HepG2 (cell line): ENCODE data around the gene HNF1B. TPM values are rescaled to one million over a fixed set of nuclear protein-coding genes. Genes with fewer than 3 reads are reported as not detected.

Source experiments
- ARNT2 ChIP-seq: sonication (generic); formaldehyde crosslinking; IDR thresholded peaks from 2 replicates; pipeline ENCODE4 v1.8.0; 2022; ENCODE audit warnings: mild to moderate bottlenecking, low read depth, missing genetic modification reagents, moderate library complexity
- CBX5 ChIP-seq: sonication (generic); formaldehyde crosslinking; IDR thresholded peaks from 2 replicates; pipeline ENCODE4 v1.4.0; 2020; ENCODE audit warnings: missing genetic modification reagents, borderline replicate concordance
- HMG20A ChIP-seq: IDR thresholded peaks from 2 replicates; pipeline ENCODE4 v1.6.1; 2016; ENCODE audit warnings: borderline replicate concordance
- PITX1 ChIP-seq: sonication (generic); formaldehyde crosslinking; IDR thresholded peaks from 2 replicates; pipeline ENCODE4 v1.5.1; 2020; ENCODE audit warnings: mild to moderate bottlenecking, missing genetic modification reagents
- RBFOX2 ChIP-seq: fragments of 200-400 bp; formaldehyde crosslinking; IDR thresholded peaks from 2 replicates; pipeline ENCODE4 v1.6.1; 2017; ENCODE audit warnings: low read depth, mild to moderate bottlenecking, low read length
- SOX6 ChIP-seq, 2 experiments: fragments of 450-650 bp in 1 of 2; sonication (generic) in 1 of 2; formaldehyde crosslinking in 1 of 2; IDR thresholded peaks; 2 replicates each; pipeline versions ENCODE4 v1.4.0 to v1.6.1; 2017 to 2020; ENCODE audit warnings: antibody characterized with exemption in 1 of 2, mild to moderate bottlenecking in 1 of 2, missing genetic modification reagents in 1 of 2
- ZNF224 ChIP-seq: sonication (generic); formaldehyde crosslinking; IDR thresholded peaks from 2 replicates; pipeline ENCODE4 v1.5.0; 2020; ENCODE audit warnings: mild to moderate bottlenecking, missing genetic modification reagents
- ZNF317 ChIP-seq: sonication (generic); formaldehyde crosslinking; IDR thresholded peaks from 2 replicates; pipeline ENCODE4 v1.5.0; 2020; ENCODE audit warnings: mild to moderate bottlenecking, missing genetic modification reagents
- polyA plus RNA-seq, 8 experiments: library from polyadenylated mRNA; depleted of rRNA in 3 of 8; stranded (reverse) in 7 of 8; unstranded in 1 of 8; fragments of >200 nt; fragmentation: Illumina TruSeq in 4 of 8; extraction: Trizol in 4 of 8; gene quantifications; 2 replicates each; pipeline versions ENCODE4 v1.2.1 to v1.2.3, GENCODE V29; 2011 to 2016; ENCODE audit warnings: low read depth in 4 of 8, missing spikeins in 1 of 8, mixed read lengths in 1 of 8; ENCODE audit not compliant: insufficient read depth in 1 of 8
- total RNA-seq, 5 experiments: library from RNA; depleted of rRNA; stranded (reverse); fragments of >200 nt; fragmentation: Illumina TruSeq; extraction: Trizol; gene quantifications; 2 replicates each; pipeline ENCODE4 v1.2.3, GENCODE V29; 2016; ENCODE audit warnings: low read depth in 1 of 5
- TF ChIP-seq, protein P1 (sequence below): sonication (generic); formaldehyde crosslinking; IDR thresholded peaks from 2 replicates; pipeline ENCODE4 v1.4.0; 2020; ENCODE audit warnings: low read depth, missing genetic modification reagents
- TF ChIP-seq, protein P2 (sequence below): sonication (generic); formaldehyde crosslinking; IDR thresholded peaks from 2 replicates; pipeline ENCODE4 v1.5.1; 2020; ENCODE audit warnings: mild to moderate bottlenecking, missing genetic modification reagents, moderate library complexity
- TF ChIP-seq, protein P3 (sequence below): sonication (generic); formaldehyde crosslinking; IDR thresholded peaks from 2 replicates; pipeline ENCODE4; 2020; ENCODE audit warnings: missing genetic modification reagents, mild to moderate bottlenecking, borderline replicate concordance
- TF ChIP-seq, protein P4 (sequence below): IDR thresholded peaks from 2 replicates; pipeline ENCODE4 v1.6.1; 2016; ENCODE audit warnings: control low read depth
- TF ChIP-seq, protein P5 (sequence below): sonication (generic); formaldehyde crosslinking; IDR thresholded peaks from 2 replicates; pipeline ENCODE4 v1.4.0; 2020; ENCODE audit warnings: mild to moderate bottlenecking, missing genetic modification reagents

The HNF1B gene
- total and polyA plus RNA-seq, 2 of the 13 experiments (the other 11 are each of a cell fraction or from before 2014, with no cell fraction given), result 1.9 to 5.3 TPM

DNA sequence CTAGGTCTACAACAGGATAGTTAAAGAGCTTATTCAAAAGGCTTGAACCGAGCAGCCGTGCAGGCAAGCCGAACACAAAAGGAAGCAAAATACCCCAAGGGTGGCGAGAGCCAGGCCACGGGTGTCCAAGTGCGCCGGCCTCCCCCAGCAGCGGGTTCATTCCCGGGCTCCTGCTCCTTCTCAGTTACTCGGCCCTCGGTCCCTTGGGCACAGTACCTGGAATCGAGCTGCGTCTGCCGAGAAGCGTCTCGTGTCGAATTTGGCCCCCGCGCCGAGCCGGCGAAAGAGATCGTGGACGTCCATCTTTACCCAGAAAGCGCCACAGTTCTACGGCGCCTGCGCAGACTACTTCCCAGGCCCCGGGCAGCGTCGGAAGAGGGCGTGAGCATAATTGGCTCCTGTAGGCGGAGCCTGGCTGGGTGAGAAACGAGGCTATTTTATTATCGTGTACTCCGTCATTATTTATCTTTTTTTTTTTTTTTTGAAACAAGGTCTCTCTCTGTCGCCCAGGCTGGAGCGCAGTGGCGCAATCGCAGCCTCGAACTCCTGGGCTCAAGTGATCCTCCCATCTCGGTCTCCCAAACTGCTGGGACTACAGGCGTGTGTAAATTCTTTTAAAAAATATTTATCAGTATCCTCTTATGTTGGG is 101.6 kb downstream of the HNF1B start, which contains the start of gene DDX52 (continued):
- TF ChIP-seq, protein P1, sequence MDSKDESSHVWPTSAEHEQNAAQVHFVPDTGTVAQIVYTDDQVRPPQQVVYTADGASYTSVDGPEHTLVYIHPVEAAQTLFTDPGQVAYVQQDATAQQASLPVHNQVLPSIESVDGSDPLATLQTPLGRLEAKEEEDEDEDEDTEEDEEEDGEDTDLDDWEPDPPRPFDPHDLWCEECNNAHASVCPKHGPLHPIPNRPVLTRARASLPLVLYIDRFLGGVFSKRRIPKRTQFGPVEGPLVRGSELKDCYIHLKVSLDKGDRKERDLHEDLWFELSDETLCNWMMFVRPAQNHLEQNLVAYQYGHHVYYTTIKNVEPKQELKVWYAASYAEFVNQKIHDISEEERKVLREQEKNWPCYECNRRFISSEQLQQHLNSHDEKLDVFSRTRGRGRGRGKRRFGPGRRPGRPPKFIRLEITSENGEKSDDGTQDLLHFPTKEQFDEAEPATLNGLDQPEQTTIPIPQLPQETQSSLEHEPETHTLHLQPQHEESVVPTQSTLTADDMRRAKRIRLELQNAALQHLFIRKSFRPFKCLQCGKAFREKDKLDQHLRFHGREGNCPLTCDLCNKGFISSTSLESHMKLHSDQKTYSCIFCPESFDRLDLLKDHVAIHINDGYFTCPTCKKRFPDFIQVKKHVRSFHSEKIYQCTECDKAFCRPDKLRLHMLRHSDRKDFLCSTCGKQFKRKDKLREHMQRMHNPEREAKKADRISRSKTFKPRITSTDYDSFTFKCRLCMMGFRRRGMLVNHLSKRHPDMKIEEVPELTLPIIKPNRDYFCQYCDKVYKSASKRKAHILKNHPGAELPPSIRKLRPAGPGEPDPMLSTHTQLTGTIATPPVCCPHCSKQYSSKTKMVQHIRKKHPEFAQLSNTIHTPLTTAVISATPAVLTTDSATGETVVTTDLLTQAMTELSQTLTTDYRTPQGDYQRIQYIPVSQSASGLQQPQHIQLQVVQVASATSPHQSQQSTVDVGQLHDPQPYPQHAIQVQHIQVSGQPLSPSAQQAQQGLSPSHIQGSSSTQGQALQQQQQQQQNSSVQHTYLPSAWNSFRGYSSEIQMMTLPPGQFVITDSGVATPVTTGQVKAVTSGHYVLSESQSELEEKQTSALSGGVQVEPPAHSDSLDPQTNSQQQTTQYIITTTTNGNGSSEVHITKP (CRISPR knock-in tag), result no peak
- TF ChIP-seq PITX1 (CRISPR knock-in tag), result peak; percentile 29; the same call in 1 of the 2 replicates
- TF ChIP-seq, protein P2, sequence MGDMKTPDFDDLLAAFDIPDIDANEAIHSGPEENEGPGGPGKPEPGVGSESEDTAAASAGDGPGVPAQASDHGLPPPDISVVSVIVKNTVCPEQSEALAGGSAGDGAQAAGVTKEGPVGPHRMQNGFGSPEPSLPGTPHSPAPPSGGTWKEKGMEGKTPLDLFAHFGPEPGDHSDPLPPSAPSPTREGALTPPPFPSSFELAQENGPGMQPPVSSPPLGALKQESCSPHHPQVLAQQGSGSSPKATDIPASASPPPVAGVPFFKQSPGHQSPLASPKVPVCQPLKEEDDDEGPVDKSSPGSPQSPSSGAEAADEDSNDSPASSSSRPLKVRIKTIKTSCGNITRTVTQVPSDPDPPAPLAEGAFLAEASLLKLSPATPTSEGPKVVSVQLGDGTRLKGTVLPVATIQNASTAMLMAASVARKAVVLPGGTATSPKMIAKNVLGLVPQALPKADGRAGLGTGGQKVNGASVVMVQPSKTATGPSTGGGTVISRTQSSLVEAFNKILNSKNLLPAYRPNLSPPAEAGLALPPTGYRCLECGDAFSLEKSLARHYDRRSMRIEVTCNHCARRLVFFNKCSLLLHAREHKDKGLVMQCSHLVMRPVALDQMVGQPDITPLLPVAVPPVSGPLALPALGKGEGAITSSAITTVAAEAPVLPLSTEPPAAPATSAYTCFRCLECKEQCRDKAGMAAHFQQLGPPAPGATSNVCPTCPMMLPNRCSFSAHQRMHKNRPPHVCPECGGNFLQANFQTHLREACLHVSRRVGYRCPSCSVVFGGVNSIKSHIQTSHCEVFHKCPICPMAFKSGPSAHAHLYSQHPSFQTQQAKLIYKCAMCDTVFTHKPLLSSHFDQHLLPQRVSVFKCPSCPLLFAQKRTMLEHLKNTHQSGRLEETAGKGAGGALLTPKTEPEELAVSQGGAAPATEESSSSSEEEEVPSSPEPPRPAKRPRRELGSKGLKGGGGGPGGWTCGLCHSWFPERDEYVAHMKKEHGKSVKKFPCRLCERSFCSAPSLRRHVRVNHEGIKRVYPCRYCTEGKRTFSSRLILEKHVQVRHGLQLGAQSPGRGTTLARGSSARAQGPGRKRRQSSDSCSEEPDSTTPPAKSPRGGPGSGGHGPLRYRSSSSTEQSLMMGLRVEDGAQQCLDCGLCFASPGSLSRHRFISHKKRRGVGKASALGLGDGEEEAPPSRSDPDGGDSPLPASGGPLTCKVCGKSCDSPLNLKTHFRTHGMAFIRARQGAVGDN (CRISPR knock-in tag), result peak; percentile 85
- TF ChIP-seq, protein P3, sequence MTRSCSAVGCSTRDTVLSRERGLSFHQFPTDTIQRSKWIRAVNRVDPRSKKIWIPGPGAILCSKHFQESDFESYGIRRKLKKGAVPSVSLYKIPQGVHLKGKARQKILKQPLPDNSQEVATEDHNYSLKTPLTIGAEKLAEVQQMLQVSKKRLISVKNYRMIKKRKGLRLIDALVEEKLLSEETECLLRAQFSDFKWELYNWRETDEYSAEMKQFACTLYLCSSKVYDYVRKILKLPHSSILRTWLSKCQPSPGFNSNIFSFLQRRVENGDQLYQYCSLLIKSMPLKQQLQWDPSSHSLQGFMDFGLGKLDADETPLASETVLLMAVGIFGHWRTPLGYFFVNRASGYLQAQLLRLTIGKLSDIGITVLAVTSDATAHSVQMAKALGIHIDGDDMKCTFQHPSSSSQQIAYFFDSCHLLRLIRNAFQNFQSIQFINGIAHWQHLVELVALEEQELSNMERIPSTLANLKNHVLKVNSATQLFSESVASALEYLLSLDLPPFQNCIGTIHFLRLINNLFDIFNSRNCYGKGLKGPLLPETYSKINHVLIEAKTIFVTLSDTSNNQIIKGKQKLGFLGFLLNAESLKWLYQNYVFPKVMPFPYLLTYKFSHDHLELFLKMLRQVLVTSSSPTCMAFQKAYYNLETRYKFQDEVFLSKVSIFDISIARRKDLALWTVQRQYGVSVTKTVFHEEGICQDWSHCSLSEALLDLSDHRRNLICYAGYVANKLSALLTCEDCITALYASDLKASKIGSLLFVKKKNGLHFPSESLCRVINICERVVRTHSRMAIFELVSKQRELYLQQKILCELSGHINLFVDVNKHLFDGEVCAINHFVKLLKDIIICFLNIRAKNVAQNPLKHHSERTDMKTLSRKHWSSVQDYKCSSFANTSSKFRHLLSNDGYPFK, result peak; percentile 26; the same call in 1 of the 2 replicates
- TF ChIP-seq SOX6 (IDR thresholded peaks at IDR 0.05), result no peak
- 0 out of 2 replicates have a peak, but pooled peaks have one; percentile 30 for TF ChIP-seq SOX6 (CRISPR knock-in tag; IDR thresholded peaks at IDR 0.05)
- TF ChIP-seq ZNF317, result 0 out of 2 replicates have a peak, but pooled peaks have one; percentile 47
- TF ChIP-seq, protein P4, sequence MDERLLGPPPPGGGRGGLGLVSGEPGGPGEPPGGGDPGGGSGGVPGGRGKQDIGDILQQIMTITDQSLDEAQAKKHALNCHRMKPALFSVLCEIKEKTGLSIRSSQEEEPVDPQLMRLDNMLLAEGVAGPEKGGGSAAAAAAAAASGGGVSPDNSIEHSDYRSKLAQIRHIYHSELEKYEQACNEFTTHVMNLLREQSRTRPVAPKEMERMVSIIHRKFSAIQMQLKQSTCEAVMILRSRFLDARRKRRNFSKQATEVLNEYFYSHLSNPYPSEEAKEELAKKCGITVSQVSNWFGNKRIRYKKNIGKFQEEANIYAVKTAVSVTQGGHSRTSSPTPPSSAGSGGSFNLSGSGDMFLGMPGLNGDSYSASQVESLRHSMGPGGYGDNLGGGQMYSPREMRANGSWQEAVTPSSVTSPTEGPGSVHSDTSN, result no peak
- peak; percentile 65; the same call in 1 of the 2 replicates for TF ChIP-seq ZNF224 (CRISPR knock-in tag)
- 0 out of 2 replicates have a peak, but pooled peaks have one; percentile 39 for TF ChIP-seq CBX5
- TF ChIP-seq, protein P5, sequence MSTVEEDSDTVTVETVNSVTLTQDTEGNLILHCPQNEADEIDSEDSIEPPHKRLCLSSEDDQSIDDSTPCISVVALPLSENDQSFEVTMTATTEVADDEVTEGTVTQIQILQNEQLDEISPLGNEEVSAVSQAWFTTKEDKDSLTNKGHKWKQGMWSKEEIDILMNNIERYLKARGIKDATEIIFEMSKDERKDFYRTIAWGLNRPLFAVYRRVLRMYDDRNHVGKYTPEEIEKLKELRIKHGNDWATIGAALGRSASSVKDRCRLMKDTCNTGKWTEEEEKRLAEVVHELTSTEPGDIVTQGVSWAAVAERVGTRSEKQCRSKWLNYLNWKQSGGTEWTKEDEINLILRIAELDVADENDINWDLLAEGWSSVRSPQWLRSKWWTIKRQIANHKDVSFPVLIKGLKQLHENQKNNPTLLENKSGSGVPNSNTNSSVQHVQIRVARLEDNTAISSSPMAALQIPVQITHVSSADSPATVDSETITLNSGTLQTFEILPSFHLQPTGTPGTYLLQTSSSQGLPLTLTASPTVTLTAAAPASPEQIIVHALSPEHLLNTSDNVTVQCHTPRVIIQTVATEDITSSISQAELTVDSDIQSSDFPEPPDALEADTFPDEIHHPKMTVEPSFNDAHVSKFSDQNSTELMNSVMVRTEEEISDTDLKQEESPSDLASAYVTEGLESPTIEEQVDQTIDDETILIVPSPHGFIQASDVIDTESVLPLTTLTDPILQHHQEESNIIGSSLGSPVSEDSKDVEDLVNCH (CRISPR knock-in tag), result no peak
- peak; percentile 77 for TF ChIP-seq RBFOX2
- TF ChIP-seq HMG20A (CRISPR knock-in tag), result 0 out of 2 replicates have a peak, but pooled peaks have one; percentile 14
- peak; percentile 51; the same call in 1 of the 2 replicates for TF ChIP-seq ARNT2 (CRISPR knock-in tag)
